B cell (primary cell): ENCODE results near the gene LAMC3. TPM values are rescaled to one million over a fixed set of nuclear protein-coding genes. Genes with fewer than 3 reads are reported as not detected.

Experiments
- ATAC-seq: fragments of 200-7000 bp; cut with Tn5 transposase; one replicate; pipeline ENCODE4 v1.10.0; 2021; ENCODE audit warnings: low read depth, mild to moderate bottlenecking, moderate number of reproducible peaks, moderate library complexity
- CTCF ChIA-PET: fragments of 350-600 bp; sonication (Branson Sonifier 250); formaldehyde crosslinking; loops from one replicate; lab custom pipeline; 2021; ENCODE audit warnings: antibody characterized with exemption, inconsistent platforms; lab: Charles Lee
- POLR2A ChIA-PET: fragments of 350-600 bp; sonication (Branson Sonifier 250); formaldehyde crosslinking; loops from one replicate; lab custom pipeline; 2021; ENCODE audit warnings: antibody characterized with exemption; lab: Charles Lee
- DNase-seq: peaks from one replicate; pipeline ENCODE4 v3.0.0; 2013
- H2AFZ ChIP-seq: 2 replicates; pipeline ENCODE4 v1.6.1; 2012; ENCODE audit warnings: mild to moderate bottlenecking, low read depth, low read length; ENCODE audit not compliant: insufficient read depth, poor library complexity, severe bottlenecking
- H3K27ac ChIP-seq, 2 donors: 1 replicate in 1 of 2; 2 replicates in 1 of 2; pipeline ENCODE4 v1.5.1; 2012 to 2013; ENCODE audit warnings: low read length in 2 of 2, mild to moderate bottlenecking in 2 of 2, moderate library complexity in 1 of 2
- H3K27me3 ChIP-seq, 4 experiments: fragments of 200-600 bp in 1 of 4; sonication (generic) in 1 of 4; replicated peaks in 1 of 4; 1 replicate in 2 of 4; 2 replicates in 2 of 4; pipeline versions ENCODE4 v1.6.1 to v1.7.0; 2013 to 2016; ENCODE audit warnings: low read length in 3 of 4, mild to moderate bottlenecking in 2 of 4, mixed read lengths in 1 of 4, moderate library complexity in 1 of 4; ENCODE audit not compliant: insufficient read depth in 4 of 4, control insufficient read depth in 3 of 4; ENCODE audit errors: control extremely low read depth in 1 of 4
- H3K36me3 ChIP-seq, 2 experiments: replicated peaks in 1 of 2; 1 replicate in 1 of 2; 2 replicates in 1 of 2; pipeline versions ENCODE4 v1.6.1 to v1.7.1; 2013; ENCODE audit warnings: low read length in 1 of 2; ENCODE audit not compliant: insufficient read depth in 2 of 2, control insufficient read depth in 1 of 2; ENCODE audit errors: control extremely low read depth in 1 of 2, extremely low read depth in 1 of 2
- H3K4me1 ChIP-seq, 2 donors: fragments of 200-600 bp in 1 of 2; sonication (generic) in 1 of 2; 1 replicate in 1 of 2; 2 replicates in 1 of 2; pipeline versions ENCODE4 v1.5.1 to v1.6.1; 2013 to 2017; ENCODE audit warnings: low read length in 2 of 2; ENCODE audit not compliant: control insufficient read depth in 2 of 2, insufficient read depth in 2 of 2
- H3K4me2 ChIP-seq: replicated peaks from 2 replicates; pipeline ENCODE3; 2012; ENCODE audit warnings: mild to moderate bottlenecking, low read depth, low read length; ENCODE audit not compliant: poor library complexity, severe bottlenecking
- H3K4me3 ChIP-seq, 5 experiments: fragments of 200-600 bp in 1 of 5; sonication (generic) in 1 of 5; 1 replicate in 3 of 5; 2 replicates in 2 of 5; pipeline versions ENCODE4 v1.5.1 to v1.7.0; 2011 to 2016; ENCODE audit warnings: low read length in 4 of 5, mild to moderate bottlenecking in 4 of 5, low read depth in 2 of 5, control low read depth in 1 of 5, moderate library complexity in 1 of 5; ENCODE audit not compliant: insufficient read depth in 1 of 5; ENCODE audit errors: control extremely low read depth in 1 of 5, extremely low read depth in 1 of 5
- H3K79me2 ChIP-seq: fragments of 200-600 bp; sonication (generic); one replicate; pipeline ENCODE4 v1.6.0; 2016; ENCODE audit warnings: low read length; ENCODE audit not compliant: control insufficient read depth, insufficient read depth
- H3K9ac ChIP-seq: fragments of 200-600 bp; sonication (generic); 2 replicates; pipeline ENCODE4 v1.6.1; 2017; ENCODE audit warnings: mild to moderate bottlenecking, low read length, moderate library complexity
- H3K9me3 ChIP-seq, 3 donors: one replicate each; pipeline versions ENCODE4 v1.6.1 to v1.7.1; 2013; ENCODE audit warnings: low read length in 2 of 3; ENCODE audit not compliant: control insufficient read depth in 2 of 3, insufficient read depth in 1 of 3; ENCODE audit errors: control extremely low read depth in 1 of 3
- H4K20me1 ChIP-seq: 2 replicates; pipeline ENCODE4 v1.6.0; 2012; ENCODE audit warnings: mild to moderate bottlenecking, low read length; ENCODE audit not compliant: insufficient read depth, control insufficient read depth, poor library complexity, severe bottlenecking
- H3K27ac Mint-ChIP-seq: one replicate; pipeline ENCODE4 v1.8.0; 2021; ENCODE audit warnings: mixed read lengths
- H3K27me3 Mint-ChIP-seq: one replicate; pipeline ENCODE4 v1.8.0; 2021; ENCODE audit warnings: mixed read lengths
- H3K4me1 Mint-ChIP-seq: one replicate; pipeline ENCODE4 v1.8.0; 2021; ENCODE audit warnings: mixed read lengths
- H3K4me3 Mint-ChIP-seq: one replicate; pipeline ENCODE4 v1.8.0; 2021; ENCODE audit warnings: mixed read lengths
- H3K9me3 Mint-ChIP-seq: one replicate; pipeline ENCODE4 v1.8.0; 2022; ENCODE audit warnings: mixed read lengths; ENCODE audit not compliant: insufficient read depth
- EZH2 ChIP-seq: IDR thresholded peaks from 2 replicates; pipeline ENCODE4 v1.6.1; 2012; ENCODE audit warnings: borderline replicate concordance, low read depth, mild to moderate bottlenecking, moderate library complexity, low read length; ENCODE audit not compliant: insufficient read depth, poor library complexity, severe bottlenecking
- WGBS: methylation state at CpG from one replicate; pipeline ENCODE4 v1.1.5; 2013; ENCODE audit warnings: missing lambda C conversion rate; ENCODE audit not compliant: insufficient coverage; 5-methylcytosine and 5-hydroxymethylcytosine counted together
- intact Hi-C: fragments of 100-400 bp; cut with micrococcal nuclease; formaldehyde crosslinking; loops from one replicate; pipeline ENCODE4 v1.10.0; 2022
- polyA plus RNA-seq: library from polyadenylated mRNA; depleted of rRNA; stranded (reverse); fragments of >200 nt; gene quantifications from 2 replicates; pipeline ENCODE4 v1.2.3, GENCODE V29; 2012
- total RNA-seq, 2 donors: library from RNA; stranded (reverse); fragments of 120-200 nt in 1 of 2; gene quantifications; 1 replicate in 1 of 2; 2 replicates in 1 of 2; pipeline versions ENCODE4 v1.2.3 to v1.2.4, GENCODE V29; 2013 to 2022
- TF ChIP-seq, protein P1 (sequence below): fragments of 200-600 bp; IDR thresholded peaks from one replicate; pipeline ENCODE4 v1.8.0; 2022; ENCODE audit warnings: antibody characterized with exemption, mild to moderate bottlenecking

The LAMC3 gene
- total and polyA plus RNA-seq, 2 donors (not counting 1 experiment from before 2014, with no cell fraction given), result 0.25 to 0.45 TPM

DNA sequence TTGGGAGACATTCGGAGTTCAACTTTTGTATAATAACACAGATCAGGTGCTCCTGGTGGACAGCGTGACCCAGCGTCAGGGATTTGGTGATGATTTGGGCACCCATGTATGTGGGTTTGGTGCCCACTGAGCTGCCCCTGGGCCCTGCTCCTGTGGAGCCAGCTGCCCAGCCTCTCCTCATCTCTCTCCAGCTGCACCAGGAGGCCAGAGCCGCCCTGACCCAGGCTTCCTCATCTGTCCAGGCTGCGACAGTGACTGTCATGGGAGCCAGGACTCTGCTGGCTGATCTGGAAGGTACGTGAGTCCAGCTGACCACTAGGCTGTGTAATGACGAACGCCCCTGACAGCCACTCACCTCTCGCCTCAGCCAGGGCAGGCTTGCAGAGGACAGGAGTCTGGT lies 72.9 kb downstream of the LAMC3 start:
- POLR2A ChIA-PET, result no interaction called here

DNA sequence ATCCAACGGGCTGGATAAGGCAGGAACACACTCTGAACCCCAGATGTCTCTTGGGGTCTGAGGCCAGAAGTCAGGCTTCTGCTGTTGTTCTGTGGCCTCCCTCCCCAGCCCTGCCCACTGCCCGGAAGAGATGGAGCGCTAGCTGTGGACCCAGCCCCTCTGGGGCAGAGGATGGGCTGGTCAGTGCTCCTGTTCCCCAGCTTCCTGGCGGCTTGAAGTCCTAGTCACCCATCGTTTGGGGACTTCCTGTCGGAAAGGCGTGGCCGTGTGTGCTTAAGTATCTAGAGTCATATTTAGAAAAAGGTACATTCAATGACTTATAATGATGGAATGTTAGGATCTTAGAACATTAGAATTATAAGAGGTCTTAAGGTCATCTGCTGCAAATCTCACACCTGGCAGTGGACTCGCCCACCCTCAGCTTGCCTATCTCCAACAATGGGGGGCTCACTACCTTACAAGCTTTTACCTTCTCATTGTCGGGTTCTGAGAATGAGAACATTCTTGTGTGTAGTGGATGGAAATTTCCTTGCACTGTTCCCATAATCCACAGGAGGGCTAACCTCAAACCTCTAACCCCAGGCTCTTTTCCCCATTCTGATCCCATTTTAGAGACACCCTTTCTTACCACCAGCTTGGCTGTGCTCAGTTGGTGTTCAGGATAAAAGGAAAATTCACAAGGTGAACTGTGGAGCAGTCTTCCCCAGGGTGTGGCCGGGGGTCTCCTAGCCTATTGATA lies 74.0 kb downstream of the LAMC3 start:
- H3K36me3 ChIP-seq, result no peaks in the 10 kb centered on the region
- H2AFZ ChIP-seq, result no peak overlapping the region
- no peak overlapping the region for H3K4me2 ChIP-seq
- H3K9ac ChIP-seq, result no peak overlapping the region
- no peaks in the 10 kb centered on the region for H3K4me1 Mint-ChIP-seq
- no peaks in the 10 kb centered on the region for H3K27me3 ChIP-seq
- H4K20me1 ChIP-seq, result no peaks in the 10 kb centered on the region
- WGBS, result 82% methylated on average over 5 of the region's 11 CpGs
- intact Hi-C loops, result no loop called here
- H3K27ac ChIP-seq, result no peak overlapping the region
- TF ChIP-seq, protein P1, sequence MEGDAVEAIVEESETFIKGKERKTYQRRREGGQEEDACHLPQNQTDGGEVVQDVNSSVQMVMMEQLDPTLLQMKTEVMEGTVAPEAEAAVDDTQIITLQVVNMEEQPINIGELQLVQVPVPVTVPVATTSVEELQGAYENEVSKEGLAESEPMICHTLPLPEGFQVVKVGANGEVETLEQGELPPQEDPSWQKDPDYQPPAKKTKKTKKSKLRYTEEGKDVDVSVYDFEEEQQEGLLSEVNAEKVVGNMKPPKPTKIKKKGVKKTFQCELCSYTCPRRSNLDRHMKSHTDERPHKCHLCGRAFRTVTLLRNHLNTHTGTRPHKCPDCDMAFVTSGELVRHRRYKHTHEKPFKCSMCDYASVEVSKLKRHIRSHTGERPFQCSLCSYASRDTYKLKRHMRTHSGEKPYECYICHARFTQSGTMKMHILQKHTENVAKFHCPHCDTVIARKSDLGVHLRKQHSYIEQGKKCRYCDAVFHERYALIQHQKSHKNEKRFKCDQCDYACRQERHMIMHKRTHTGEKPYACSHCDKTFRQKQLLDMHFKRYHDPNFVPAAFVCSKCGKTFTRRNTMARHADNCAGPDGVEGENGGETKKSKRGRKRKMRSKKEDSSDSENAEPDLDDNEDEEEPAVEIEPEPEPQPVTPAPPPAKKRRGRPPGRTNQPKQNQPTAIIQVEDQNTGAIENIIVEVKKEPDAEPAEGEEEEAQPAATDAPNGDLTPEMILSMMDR, result no peak
- TF ChIP-seq EZH2, result no peak
- no peaks in the 10 kb centered on the region for H3K9me3 Mint-ChIP-seq
- ChIA-PET CTCF (no interaction called here), POLR2A (no interaction called here)
- H3K9me3 ChIP-seq, result no peaks in the 10 kb centered on the region
- ATAC-seq (no peak), DNase-seq (no peak)
- H3K4me3 Mint-ChIP-seq, result no peak overlapping the region
- no peak overlapping the region for H3K4me3 ChIP-seq
- no peaks in the 10 kb centered on the region for H3K4me1 ChIP-seq
- H3K79me2 ChIP-seq, result no peaks in the 10 kb centered on the region
- peaks cover 3% of the 10 kb centered on the region for H3K27me3 Mint-ChIP-seq
- H3K27ac Mint-ChIP-seq, result no peak overlapping the region

More for the DNA sequence above, 72.9 kb downstream of the LAMC3 start:
- intact Hi-C loops, result no loop called here
- H3K9ac ChIP-seq, result no peak overlapping the region
- peaks cover 3% of the 10 kb centered on the region for H3K27me3 Mint-ChIP-seq
- ATAC-seq (no peak), DNase-seq (no peak)
- no peak overlapping the region for H3K4me3 Mint-ChIP-seq
- H3K4me2 ChIP-seq, result no peak overlapping the region
- H3K4me1 ChIP-seq, result no peaks in the 10 kb centered on the region
- H3K9me3 Mint-ChIP-seq, result no peaks in the 10 kb centered on the region
- H3K4me3 ChIP-seq, result no peak overlapping the region
- no peaks in the 10 kb centered on the region for H3K9me3 ChIP-seq
- no peaks in the 10 kb centered on the region for H3K36me3 ChIP-seq
- H3K27ac Mint-ChIP-seq, result no peak overlapping the region
- no peak overlapping the region for H2AFZ ChIP-seq
- H4K20me1 ChIP-seq, result no peaks in the 10 kb centered on the region
- H3K27ac ChIP-seq, result no peak overlapping the region
- TF ChIP-seq, protein P1, result no peak
- no peak for TF ChIP-seq EZH2
- H3K79me2 ChIP-seq, result no peaks in the 10 kb centered on the region
- WGBS, result 96% methylated on average over 8 of the region's 9 CpGs
- CTCF ChIA-PET, result no interaction called here
- H3K4me1 Mint-ChIP-seq, result no peaks in the 10 kb centered on the region
- H3K27me3 ChIP-seq, result no peaks in the 10 kb centered on the region
